Measurements from ENCODE around the gene FES.

Gene FES

DNA sequence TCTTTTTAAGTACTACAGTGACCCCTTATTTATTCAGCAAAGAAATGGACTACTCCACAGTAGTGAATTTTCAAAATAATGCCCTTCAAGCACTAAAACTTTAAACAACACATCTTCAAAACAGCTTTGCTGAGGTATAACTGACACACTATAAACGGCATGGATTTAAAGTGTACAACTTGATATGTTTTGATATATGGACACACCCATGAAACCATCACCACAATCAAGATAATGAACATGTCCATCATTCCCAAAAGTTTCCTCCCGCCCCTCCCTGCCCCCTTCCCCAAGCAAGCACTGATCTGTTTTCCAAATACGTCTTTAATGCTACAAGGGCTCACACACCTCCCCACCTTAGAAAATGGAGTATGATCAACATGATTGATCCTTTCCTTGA is 17.5 kb upstream of the FES start:
- no peak overlapping the region for H3K27ac ChIP-seq
- H3K4me3 ChIP-seq (ENCODE audit: low read depth, low read length), result no peak overlapping the region
- no peaks in the 10 kb centered on the region for H3K9me3 ChIP-seq (ENCODE audit: severe bottlenecking)
- peaks cover 6% of the 10 kb centered on the region for H3K27me3 ChIP-seq (ENCODE audit: insufficient read depth, low read depth, severe bottlenecking)
- no peak for DNase-seq
- TF ChIP-seq, protein P1, sequence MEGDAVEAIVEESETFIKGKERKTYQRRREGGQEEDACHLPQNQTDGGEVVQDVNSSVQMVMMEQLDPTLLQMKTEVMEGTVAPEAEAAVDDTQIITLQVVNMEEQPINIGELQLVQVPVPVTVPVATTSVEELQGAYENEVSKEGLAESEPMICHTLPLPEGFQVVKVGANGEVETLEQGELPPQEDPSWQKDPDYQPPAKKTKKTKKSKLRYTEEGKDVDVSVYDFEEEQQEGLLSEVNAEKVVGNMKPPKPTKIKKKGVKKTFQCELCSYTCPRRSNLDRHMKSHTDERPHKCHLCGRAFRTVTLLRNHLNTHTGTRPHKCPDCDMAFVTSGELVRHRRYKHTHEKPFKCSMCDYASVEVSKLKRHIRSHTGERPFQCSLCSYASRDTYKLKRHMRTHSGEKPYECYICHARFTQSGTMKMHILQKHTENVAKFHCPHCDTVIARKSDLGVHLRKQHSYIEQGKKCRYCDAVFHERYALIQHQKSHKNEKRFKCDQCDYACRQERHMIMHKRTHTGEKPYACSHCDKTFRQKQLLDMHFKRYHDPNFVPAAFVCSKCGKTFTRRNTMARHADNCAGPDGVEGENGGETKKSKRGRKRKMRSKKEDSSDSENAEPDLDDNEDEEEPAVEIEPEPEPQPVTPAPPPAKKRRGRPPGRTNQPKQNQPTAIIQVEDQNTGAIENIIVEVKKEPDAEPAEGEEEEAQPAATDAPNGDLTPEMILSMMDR (IDR thresholded peaks at IDR 0.05; ENCODE audit: low read depth, low read length), result no peak
- no peaks in the 10 kb centered on the region for H3K36me3 ChIP-seq

DNA sequence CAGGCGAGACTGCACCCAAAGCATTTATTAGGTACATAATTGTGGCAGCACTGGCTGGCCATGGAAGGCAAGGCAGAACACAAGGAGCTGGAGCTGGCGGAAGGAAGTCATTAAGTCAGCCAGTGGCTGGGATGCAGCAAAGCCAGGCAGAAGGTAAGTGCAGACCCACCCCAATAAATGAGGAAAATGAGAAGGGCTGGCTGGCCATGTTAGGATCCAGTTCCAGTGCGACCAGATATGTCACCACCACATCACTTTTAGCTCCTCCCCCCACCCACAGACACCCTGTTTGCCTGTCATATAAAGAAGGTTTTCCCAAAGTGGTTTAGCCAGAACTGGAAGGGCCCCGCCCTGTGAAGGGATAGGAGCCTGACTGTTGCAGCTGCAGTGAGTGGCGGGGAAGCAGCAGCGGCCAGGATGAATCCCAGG is 16.0 kb upstream of the FES start, which contains the start of gene FURIN:
Gene FURIN, plus strand, starts transcription at position 328 of the 429 bp plus-strand sequence. CDS start 7,153 bp downstream, outside the sequence.
- Histone ChIP-seq H3K27me3 (ENCODE audit: insufficient read depth, low read depth, severe bottlenecking) (peaks cover 15% of the 10 kb centered on the region), H3K9me3 (ENCODE audit: severe bottlenecking) (no peaks in the 10 kb centered on the region), H3K27ac (no peak within 1 kb of the TSS), H3K36me3 (no peaks in the 10 kb centered on the region), H3K4me3 (ENCODE audit: low read depth, low read length) (no peak within 1 kb of the TSS)
- no peak for DNase-seq
- TF ChIP-seq, protein P1 (IDR thresholded peaks at IDR 0.05; ENCODE audit: low read depth, low read length), result no peak

DNA sequence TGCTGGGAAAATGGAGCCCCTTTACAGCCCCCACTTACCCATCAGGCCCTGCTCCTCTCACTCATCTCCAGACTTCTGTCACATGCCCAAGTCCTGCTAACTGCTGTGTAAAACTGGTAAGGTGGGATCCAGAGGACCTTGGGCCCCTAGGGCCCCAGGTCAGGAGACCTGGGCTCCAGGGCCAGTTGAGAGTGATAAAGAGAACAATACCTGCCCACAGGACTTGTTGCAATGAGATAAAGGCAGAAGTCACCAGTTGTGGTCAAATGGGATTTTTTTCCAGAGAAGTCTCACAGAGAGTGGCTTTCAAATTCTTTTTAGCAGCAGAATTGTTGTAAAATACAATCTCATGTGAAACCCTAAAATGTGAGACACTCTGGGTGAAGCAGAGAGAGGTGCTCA is 15.2 kb upstream of the FES start:
- DNase-seq, result no peak
- TF ChIP-seq, protein P1 (IDR thresholded peaks at IDR 0.05; ENCODE audit: low read depth, low read length), result no peak
- H3K9me3 ChIP-seq (ENCODE audit: severe bottlenecking), result no peaks in the 10 kb centered on the region
- H3K36me3 ChIP-seq, result no peaks in the 10 kb centered on the region
- peaks cover 15% of the 10 kb centered on the region for H3K27me3 ChIP-seq (ENCODE audit: insufficient read depth, low read depth, severe bottlenecking)
- H3K27ac ChIP-seq, result no peak overlapping the region
- no peak overlapping the region for H3K4me3 ChIP-seq (ENCODE audit: low read depth, low read length)

DNA sequence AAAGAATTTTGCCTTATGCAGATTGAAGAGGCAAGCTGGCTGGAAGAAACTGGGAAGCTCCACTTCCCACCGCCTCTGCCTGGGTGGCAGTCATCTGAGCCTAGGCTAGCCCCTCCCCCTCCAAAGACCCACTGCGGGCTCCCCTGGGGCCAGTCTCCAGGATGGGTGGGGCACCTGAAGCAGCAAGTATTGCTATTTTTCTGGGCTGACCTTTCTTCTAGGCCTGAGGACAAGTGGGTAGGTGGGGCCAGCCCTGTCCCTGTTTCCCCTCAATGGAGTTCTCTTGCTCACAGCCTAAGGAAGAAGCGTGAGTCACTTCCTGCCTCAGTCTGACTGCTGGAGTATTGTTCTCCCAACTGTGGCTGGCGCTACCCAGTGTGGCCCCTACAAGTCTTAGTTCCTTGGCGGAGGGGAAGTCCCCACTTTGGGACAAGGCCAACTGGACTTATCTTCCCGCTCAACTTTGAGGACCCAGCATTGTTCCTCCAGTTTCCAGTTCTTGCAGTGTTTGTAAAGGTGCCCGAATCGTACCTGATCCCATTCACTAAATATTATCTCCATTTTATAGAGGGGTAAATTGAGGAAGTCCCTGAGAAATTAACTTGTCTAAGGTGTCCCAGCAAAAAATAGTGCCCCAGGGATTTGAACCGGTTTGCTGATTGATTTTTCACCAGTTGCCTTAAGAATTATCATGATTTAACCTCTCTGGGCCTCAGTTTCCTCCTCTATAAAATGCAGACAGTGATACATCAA is 14.5 kb upstream of the FES start:
- Histone ChIP-seq H3K36me3 (no peaks in the 10 kb centered on the region), H3K4me3 (ENCODE audit: low read depth, low read length) (no peak overlapping the region), H3K27me3 (ENCODE audit: insufficient read depth, low read depth, severe bottlenecking) (peaks cover 15% of the 10 kb centered on the region), H3K27ac (no peak overlapping the region), H3K9me3 (ENCODE audit: severe bottlenecking) (no peaks in the 10 kb centered on the region)
- TF ChIP-seq, protein P1 (IDR thresholded peaks at IDR 0.05; ENCODE audit: low read depth, low read length), result no peak
- DNase-seq, result no peak

DNA sequence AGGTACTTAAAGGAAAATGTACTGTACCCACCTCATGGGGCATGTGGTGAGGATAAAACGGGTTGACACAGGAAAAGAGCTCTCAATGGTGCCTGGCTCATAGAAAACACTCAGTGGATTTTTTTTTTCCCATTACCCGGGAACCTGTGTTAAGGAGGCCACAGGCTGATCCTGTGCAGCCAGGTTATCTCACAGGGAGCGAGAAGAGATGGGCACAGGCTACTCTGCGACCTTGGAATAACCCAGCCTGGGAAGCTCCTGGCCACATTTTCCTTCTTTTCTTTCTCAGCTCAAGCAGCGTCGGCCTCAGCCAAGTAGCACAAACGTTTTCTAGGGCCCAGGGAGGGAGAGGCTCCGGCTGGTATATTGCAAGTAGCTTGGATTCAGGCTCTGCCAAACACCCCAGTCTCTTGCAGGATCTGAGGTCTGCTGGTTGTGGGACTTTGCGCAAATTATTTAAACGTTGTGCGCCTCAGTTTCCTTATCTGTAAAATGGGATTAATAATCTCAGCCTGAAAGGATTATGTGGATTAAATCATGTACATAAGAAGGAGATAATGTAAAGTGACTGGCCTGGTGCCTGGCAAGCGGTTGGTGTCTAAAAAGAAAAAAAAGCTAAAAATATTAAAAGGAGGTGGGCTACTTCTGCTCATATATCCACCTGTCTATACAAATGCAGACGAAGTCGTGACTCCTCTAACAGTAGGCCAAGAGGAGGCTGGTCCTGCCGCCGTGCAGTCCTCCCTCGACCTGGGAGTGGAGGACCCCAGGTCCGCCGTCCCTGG is 13.8 kb upstream of the FES start:
- Histone ChIP-seq H3K36me3 (no peaks in the 10 kb centered on the region), H3K27me3 (ENCODE audit: insufficient read depth, low read depth, severe bottlenecking) (peaks cover 15% of the 10 kb centered on the region), H3K4me3 (ENCODE audit: low read depth, low read length) (peak overlapping the region; percentile 46), H3K27ac (no peak overlapping the region), H3K9me3 (ENCODE audit: severe bottlenecking) (no peaks in the 10 kb centered on the region)
- no peak for DNase-seq
- TF ChIP-seq, protein P1 (IDR thresholded peaks at IDR 0.05; ENCODE audit: low read depth, low read length), result no peak
